KOPT-K1 (cell line): ENCODE data around the gene COL26A1.

Experiments
- H3K27ac ChIP-seq: fragments of 200-600 bp; sonication (generic); 2 replicates; pipeline ENCODE4 v1.5.1; 2016; ENCODE audit warnings: antibody characterized with exemption, mild to moderate bottlenecking, low read depth, low read length; ENCODE audit not compliant: poor library complexity, severe bottlenecking
- H3K36me3 ChIP-seq: fragments of 200-600 bp; sonication (generic); 2 replicates; pipeline ENCODE4 v1.5.1; 2017; ENCODE audit warnings: antibody characterized with exemption, mild to moderate bottlenecking, low read length, moderate library complexity; ENCODE audit not compliant: insufficient read depth
- H3K9me3 ChIP-seq: fragments of 200-600 bp; sonication (generic); 2 replicates; pipeline ENCODE4 v1.5.1; 2017; ENCODE audit warnings: antibody characterized with exemption, low read length, mild to moderate bottlenecking; ENCODE audit not compliant: insufficient read depth, poor library complexity, severe bottlenecking

The COL26A1 gene

DNA sequence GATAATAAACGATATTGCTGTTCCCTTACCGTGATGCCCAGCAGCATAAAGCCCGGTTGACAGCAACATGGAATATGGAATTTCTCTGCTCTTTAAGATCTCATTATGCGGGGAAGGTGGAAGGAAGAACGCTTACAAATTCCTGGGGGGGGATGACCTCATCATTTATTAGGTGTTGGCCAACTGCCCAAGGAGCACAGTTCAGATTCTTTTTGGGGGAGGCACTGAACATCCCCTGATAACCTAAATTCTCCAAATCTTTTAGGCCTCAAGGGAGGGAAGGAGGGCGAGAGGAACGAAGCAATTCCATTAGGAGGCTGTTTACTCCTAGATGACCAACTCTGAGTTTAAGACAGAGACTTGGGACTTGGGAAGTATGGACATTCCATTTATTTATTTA, 5.2 kb upstream of the COL26A1 start:
- Histone ChIP-seq H3K9me3 (no peaks in the 10 kb centered on the region), H3K27ac (no peak overlapping the region), H3K36me3 (no peaks in the 10 kb centered on the region)

DNA sequence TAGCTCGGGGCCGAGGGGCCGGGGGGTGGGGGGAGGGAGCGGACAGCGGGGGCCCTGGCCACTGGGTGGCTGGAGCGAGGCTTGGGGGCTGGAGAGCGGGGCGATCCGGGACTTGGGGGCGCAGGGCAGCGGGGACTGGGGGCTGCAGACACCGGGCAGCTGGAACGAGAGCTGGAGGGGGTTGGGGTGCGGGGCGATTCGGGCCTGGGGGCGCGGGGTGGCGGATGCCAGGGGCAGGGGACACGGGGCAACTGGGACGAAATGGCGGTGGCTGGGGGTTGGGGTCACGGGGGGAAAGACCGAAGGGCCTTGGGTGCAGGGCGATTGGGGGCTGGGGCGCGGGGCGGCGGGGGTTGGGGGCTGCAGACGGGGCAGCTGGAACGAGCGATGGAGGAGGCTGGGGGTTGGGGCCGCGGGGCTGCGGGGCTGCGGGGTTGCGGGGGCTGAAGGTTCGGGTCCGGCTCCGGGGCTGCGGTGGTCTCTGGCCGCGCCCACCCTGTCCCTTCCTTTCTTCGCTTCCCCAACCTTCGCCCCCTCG, 590 bp downstream of the COL26A1 start:
- Histone ChIP-seq H3K36me3 (no peaks in the 10 kb centered on the region), H3K27ac (no peak overlapping the region), H3K9me3 (no peaks in the 10 kb centered on the region)

DNA sequence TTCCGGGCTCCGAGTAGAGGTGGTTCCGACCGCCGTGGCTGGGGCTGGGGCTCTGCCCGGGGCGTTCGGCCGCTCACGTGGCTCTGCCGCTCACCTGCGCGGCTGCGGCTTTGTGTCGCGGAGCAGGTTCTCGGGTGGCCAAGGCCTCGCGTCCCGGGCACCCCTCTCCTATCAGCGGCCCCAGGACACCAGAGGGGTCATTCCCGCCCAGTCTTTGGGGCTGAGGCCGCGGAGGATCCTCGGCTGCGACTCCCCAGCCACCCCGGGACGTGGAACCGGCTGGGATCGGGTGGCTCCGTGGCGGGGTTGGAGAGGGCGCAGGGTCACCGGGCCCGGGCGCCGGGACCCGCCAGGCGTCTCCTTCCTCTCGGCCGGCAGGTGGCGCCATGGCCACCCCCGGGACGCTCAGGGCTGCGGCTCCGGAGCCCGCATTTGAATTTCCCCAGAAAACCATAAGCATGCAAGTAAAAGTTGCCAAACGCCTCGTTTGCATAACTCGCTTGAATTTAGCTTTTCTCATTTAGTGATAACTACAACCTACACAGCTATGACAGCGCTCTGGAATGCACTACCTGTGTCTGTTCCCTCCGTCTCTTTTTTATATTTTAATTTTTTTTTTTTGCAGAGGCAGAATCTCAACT, 1.2 kb downstream of the COL26A1 start:
- Histone ChIP-seq H3K36me3 (no peaks in the 10 kb centered on the region), H3K27ac (no peak overlapping the region), H3K9me3 (no peaks in the 10 kb centered on the region)

DNA sequence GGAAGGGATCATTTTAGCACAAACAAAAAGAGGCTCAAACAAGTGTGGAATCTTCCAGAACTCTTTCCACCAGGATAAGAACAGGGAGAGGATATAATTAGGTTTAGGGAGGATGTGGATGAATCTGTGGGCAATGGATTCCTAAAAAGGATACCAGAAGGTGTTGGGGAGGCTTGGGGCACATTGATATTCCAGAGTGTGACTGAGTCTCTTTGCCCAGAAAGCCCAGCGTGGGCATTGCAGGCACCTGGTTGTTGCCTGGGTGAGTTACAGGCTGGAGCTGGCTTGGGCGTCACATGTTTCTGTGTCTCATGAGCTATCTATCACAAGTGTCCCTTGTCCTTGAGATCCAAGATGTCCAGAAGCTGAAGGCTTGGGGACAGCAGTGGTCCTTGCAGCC, 3.3 kb downstream of the COL26A1 start:
- no peaks in the 10 kb centered on the region for H3K36me3 ChIP-seq
- H3K9me3 ChIP-seq = no peaks in the 10 kb centered on the region
- H3K27ac ChIP-seq = no peak overlapping the region

DNA sequence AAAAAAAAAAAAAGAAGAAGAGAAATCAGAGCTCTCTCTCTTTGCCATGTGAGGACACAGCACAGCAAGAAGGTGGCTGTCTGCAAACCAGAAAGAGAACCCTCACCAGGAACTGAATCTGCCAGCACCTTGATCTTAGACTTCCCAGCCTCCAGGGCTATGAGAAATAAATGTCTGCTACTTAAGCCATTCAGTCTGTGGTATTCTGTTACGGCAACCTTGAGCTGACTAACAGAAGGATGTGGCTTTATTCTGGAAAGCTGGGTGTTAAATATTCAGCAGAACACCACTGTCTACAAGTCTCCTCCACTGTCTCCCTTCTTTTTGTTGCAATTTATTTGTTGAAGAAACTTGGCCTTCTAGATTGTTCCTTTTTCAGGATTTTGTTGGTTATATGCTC, 5.0 kb downstream of the COL26A1 start:
- no peak overlapping the region for H3K27ac ChIP-seq
- H3K36me3 ChIP-seq = no peaks in the 10 kb centered on the region
- H3K9me3 ChIP-seq = no peaks in the 10 kb centered on the region

DNA sequence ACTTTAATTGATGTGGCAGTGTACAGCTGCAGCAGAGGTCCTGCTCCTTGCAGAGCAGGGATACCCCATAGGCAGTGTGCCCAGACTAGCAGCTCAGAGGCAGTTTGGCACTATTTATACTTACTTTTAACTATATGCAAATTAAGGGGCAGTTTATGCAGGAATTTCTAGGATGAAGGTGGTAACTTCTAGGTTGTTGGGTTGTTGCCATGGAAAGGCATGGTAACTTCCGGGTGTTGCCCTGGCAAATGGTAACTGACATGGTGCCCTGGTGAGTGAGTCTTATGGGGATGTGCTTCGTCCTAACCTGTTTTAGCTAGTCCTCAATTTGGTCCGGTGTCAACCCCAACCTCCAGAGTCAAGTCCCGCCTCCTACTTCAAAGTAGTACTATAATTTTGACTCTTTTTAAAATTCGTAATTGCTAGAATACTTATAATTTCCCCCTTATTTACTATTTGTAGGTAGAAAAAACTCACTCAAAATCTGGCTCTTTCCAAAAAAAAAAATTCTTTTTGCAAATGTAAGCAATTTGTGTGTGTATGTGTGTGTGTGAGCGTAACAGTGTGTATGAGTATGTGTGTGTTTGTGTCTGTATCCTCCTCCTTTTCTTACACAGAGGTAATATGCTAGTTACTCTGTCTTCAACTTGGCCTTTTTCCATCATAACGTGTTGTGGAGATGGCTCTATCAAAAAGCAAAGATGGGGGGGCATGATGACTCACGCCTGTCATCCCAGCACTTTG, 5.9 kb downstream of the COL26A1 start:
- no peak overlapping the region for H3K27ac ChIP-seq
- no peaks in the 10 kb centered on the region for H3K9me3 ChIP-seq
- no peaks in the 10 kb centered on the region for H3K36me3 ChIP-seq

DNA sequence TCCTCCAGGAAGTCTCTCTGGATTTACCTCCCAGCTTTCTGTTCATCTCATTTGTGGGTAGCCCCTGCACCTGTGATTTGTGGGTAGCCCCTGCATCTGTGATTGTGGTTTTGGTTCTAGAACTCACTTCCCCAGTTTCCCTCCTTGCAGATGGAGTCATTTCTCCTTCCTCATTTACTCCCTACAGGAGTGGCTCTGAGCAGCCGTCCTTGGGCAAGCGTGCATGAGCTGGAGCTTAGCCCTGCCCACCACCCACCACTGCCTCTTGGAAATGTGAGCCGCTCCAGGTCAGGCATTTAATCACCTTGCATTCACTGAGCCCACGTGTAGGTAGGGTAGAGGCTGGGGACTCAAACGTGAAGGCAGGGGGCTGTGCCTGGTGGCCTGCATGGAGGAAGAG, 8.2 kb downstream of the COL26A1 start:
- Histone ChIP-seq H3K9me3 (no peaks in the 10 kb centered on the region), H3K36me3 (no peaks in the 10 kb centered on the region), H3K27ac (no peak overlapping the region)

DNA sequence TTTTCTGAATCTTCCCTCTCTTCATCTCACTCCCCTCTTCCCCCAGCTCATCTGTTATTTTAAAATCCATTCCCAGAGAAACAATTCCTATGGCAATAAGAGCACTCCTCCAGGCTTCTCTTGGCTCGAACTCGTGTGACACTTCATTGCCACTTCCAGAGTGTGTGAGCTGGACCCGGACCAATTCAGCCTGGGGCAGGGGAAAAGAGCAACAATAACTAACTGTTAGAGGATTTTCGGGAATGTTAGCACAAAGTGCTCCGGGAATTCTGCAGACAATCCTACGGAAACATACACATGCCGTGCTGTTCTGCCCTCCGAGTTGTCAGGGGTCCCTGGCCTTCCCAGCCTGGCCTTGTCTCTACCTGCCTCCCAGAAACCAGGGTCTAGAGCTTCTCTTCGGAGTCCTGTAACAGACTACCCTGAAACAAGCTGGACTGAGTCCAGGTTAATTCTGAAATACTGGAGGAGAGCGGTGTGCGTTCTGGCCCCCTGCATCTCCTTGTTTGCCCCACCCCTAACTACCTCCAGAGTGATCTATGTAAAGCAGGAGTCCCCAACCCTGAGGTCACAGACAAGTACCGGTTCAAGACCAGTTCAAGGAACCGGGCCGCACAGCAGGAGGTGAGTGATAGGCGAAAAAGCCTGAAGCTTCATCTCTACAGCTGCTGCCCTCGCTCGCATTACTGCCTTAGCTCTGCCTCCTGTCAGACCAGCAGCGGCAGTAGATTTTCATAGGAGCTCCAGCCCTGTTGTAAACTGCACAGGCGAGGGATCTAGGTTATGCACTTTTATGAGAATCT, 11.3 kb downstream of the COL26A1 start:
- no peaks in the 10 kb centered on the region for H3K36me3 ChIP-seq
- no peaks in the 10 kb centered on the region for H3K9me3 ChIP-seq
- H3K27ac ChIP-seq = no peak overlapping the region

DNA sequence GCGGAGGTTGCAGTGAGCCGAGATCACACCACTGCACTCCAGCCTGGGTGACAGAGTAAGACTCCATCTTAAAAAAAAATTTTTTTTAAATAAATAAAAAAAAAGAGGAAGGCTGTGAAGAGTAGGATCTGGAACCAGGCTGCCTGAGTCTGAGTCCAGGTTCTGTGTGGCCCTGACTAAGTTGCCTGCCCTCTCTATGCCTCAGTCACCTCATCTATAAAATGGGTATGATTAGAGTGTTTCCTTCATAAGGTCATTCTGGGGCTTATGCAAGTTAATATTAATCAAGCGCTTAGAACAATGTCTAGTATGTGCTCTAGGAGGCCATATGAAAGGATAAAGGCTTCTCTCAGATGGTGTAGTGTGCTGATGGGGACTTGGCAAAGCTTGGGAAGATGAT, 12.3 kb downstream of the COL26A1 start:
- H3K36me3 ChIP-seq = no peaks in the 10 kb centered on the region

DNA sequence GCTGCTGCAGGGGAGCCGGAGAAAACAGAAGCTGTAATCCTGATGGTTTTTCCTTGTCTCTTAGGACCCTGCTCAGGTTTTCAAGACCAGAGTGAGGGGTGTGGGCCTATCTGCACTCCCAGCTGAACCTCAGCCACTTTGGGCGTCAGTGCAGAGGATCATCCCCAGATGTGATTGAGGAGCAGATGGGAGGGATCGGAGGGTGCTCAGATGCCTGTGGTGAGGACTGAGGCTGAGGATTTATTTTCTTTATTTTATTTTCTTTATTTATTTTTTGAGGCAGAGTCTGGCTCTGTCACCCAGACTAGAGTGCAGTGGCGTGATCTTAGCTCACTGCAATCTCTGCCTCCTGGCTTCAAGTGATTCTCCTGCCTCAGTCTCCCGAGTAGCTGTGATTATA, 13.9 kb downstream of the COL26A1 start:
- H3K9me3 ChIP-seq = no peaks in the 10 kb centered on the region
- H3K36me3 ChIP-seq = no peaks in the 10 kb centered on the region
- H3K27ac ChIP-seq = no peak overlapping the region

More for the DNA sequence above, 12.3 kb downstream of the COL26A1 start:
- no peaks in the 10 kb centered on the region for H3K9me3 ChIP-seq
- H3K27ac ChIP-seq = no peak overlapping the region

DNA sequence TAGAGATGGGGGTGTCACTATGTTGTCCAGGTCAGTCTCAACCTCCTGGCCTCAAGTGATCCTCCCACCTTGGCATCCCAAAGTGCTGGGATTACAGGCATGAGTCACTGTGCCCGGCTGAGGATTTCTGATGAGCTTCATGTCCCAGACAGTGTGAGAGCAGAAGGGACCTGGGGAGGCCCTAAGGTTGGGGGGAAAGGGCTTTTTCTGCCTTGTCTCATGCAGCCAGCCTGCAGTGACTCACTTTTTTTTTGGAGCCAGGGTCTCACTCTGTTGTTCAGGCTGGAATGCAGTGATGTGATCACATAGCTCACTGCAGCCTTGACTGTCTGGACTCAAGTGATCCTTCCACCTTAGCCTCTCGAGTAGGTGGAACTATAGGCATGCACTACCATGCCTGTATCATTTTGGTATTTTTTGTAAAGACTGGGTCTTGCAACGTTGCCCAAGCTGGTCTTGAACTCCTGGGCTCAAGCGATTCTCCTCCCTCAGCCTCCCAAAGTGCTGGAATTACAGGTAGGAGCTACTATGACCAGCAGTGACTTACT, 14.6 kb downstream of the COL26A1 start:
- H3K9me3 ChIP-seq = no peaks in the 10 kb centered on the region
- H3K36me3 ChIP-seq = no peaks in the 10 kb centered on the region
- H3K27ac ChIP-seq = no peak overlapping the region

DNA sequence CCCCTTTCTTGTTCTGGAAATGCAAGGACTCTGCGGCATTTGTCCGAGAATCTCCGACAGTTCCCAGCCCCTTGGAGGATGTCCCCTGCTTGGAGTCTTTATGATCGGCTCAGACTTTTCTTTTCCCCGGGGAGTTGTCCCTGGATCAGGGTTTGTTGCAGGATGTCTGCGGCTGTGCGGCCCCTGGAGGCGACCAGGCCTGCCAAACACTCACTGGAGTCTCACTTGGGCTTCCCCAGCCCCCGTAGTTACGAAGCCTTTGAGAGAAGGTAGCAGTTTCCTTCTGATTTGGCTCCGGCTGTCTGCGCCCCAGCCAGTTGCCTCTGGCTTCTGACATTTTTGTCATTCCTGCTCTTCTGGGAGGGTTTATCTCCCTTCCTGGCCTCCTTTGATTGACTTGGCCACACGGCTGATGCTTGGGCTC, 16.1 kb downstream of the COL26A1 start:
- no peaks in the 10 kb centered on the region for H3K36me3 ChIP-seq
- H3K27ac ChIP-seq = no peak overlapping the region
- H3K9me3 ChIP-seq = no peaks in the 10 kb centered on the region

DNA sequence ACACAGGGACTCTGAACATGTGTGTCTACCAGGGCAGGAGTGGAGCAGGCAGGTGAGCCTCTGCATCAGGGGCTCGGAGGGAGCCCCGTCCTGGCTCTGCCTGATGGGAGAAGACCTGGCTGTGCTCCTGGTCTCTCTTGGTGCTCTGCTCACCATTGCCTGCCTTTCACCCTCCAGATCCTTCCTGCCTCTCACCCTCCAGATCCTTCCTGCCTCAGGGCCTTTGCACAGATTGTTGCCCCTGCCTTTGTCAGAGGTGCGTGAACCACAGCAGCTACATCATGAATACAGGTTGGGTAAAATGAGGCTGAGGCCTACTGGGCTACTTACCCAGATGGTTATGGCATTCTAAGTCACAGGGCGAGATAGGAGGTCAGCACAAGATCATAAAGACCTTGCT, 16.6 kb downstream of the COL26A1 start:
- Histone ChIP-seq H3K9me3 (no peaks in the 10 kb centered on the region), H3K36me3 (no peaks in the 10 kb centered on the region), H3K27ac (no peak overlapping the region)

DNA sequence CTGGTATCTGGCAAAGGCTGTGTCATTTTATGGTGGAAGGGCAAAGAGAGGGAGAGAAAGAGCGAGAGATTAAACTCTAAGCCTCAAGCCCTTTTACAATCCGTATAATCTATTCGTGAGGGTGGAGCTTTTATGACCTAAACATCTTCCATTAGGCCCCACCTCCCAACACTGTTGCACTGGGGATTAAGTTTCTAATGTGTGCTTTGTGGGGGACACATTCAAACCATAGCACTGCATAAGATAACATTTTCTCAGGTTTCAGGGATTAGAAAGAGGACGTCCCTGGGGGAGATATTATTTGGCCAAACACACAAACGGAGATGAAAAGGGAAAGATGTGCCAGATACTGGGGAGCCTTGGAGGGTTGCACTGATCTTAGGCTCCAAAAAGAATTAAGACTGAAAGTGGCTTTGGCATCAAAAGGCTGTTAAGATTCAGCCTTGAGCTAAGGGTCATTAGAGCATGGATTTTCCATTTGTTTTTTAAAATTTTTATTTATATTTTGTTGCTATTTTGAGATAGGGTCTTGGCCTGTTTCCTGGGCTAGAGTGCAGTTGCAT, 19.0 kb downstream of the COL26A1 start:
- Histone ChIP-seq H3K36me3 (no peaks in the 10 kb centered on the region), H3K9me3 (no peaks in the 10 kb centered on the region), H3K27ac (no peak overlapping the region)

DNA sequence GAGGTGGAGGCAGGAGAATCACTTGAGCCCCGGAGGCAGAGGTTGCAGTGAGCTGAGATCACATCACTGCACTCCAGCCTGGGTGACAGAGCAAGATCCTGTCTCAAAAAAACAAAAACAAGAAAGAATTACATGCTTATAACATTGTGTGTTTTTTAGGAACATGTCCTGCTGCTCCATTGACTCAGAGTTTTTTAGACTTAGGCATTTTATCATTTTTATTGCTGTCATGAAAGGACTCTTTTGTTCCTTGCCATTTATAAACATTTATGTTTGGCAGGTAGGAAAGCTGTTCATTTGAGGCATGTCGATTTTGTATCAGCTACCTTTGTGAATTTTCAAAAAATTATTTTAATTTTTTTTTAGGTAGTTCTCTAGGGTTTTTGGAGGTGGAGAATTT, 20.3 kb downstream of the COL26A1 start:
- H3K9me3 ChIP-seq = no peaks in the 10 kb centered on the region
- no peak overlapping the region for H3K27ac ChIP-seq
- no peaks in the 10 kb centered on the region for H3K36me3 ChIP-seq
